ENCODE data around the gene IMPG2. TPM values are rescaled to one million over a fixed set of nuclear protein-coding genes. Genes with fewer than 3 reads are reported as not detected.

The IMPG2 gene
- total RNA-seq, 1 experiment from 2014 or later, result 0.04 TPM

DNA sequence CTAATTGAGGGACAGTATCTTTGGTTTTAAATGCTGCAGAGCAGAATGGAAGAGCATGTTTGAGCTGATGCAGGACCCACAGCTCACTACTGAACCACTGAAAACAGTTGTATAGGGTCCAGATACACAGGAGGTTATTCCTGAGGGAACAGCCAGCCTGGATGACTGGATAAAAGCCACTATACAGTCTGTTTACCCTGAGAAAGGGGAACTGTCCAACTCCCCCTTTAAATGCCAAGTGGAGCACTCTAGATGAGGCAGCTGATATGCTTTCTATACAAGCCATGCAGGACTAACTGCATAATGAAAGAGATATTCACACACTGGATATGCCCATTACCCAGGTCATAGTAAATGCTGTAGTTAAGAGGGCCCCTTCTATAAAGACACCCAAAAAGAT lies 138.6 kb downstream of the IMPG2 start:
- Mint-ChIP-seq H3K36me3 (no peaks in the 10 kb centered on the region), H3K4me3 (no peak overlapping the region), H3K4me1 (no peaks in the 10 kb centered on the region), H3K27me3 (ENCODE audit: low read depth) (no peaks in the 10 kb centered on the region), H3K27ac (no peak overlapping the region), H3K9me3 (no peaks in the 10 kb centered on the region)
- ATAC-seq (no peak), DNase-seq (ENCODE audit: low spot score) (no peak)
- ChIA-PET POLR2A (no interaction called here), CTCF (interaction anchor here (1.0 to 3.3 kb wide), 2 partner anchors 14 to 50 kb away, joined by 3 to 12 read pairs; no protein-coding TSS in a partner anchor)
- TF ChIP-seq, protein P1, sequence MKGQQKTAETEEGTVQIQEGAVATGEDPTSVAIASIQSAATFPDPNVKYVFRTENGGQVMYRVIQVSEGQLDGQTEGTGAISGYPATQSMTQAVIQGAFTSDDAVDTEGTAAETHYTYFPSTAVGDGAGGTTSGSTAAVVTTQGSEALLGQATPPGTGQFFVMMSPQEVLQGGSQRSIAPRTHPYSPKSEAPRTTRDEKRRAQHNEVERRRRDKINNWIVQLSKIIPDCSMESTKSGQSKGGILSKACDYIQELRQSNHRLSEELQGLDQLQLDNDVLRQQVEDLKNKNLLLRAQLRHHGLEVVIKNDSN (CRISPR knock-in tag; IDR thresholded peaks at IDR 0.05), result no peak
- TF ChIP-seq JAZF1 (CRISPR knock-in tag; IDR thresholded peaks at IDR 0.05) (no peak), HMGA2 (CRISPR knock-in tag; IDR thresholded peaks at IDR 0.05) (no peak), ZBTB43 (CRISPR knock-in tag; IDR thresholded peaks at IDR 0.05) (no peak)
- TF ChIP-seq, protein P2, sequence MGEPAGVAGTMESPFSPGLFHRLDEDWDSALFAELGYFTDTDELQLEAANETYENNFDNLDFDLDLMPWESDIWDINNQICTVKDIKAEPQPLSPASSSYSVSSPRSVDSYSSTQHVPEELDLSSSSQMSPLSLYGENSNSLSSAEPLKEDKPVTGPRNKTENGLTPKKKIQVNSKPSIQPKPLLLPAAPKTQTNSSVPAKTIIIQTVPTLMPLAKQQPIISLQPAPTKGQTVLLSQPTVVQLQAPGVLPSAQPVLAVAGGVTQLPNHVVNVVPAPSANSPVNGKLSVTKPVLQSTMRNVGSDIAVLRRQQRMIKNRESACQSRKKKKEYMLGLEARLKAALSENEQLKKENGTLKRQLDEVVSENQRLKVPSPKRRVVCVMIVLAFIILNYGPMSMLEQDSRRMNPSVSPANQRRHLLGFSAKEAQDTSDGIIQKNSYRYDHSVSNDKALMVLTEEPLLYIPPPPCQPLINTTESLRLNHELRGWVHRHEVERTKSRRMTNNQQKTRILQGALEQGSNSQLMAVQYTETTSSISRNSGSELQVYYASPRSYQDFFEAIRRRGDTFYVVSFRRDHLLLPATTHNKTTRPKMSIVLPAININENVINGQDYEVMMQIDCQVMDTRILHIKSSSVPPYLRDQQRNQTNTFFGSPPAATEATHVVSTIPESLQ (CRISPR knock-in tag; IDR thresholded peaks at IDR 0.05), result no peak

GRCh38 chr3:101179637-101180036 lies 140.7 kb downstream of the IMPG2 start:
- Mint-ChIP-seq H3K27ac (no peak overlapping the region), H3K9me3 (peaks cover 8% of the 10 kb centered on the region; the same call in 1 of the 2 replicates), H3K4me3 (no peak overlapping the region), H3K36me3 (no peaks in the 10 kb centered on the region), H3K27me3 (ENCODE audit: low read depth) (no peaks in the 10 kb centered on the region), H3K4me1 (no peaks in the 10 kb centered on the region)
- POLR2A ChIA-PET, result no interaction called here
- no peak for TF ChIP-seq NR3C1 (CRISPR knock-in tag; conservative IDR thresholded peaks at IDR 0.05; ENCODE audit: low read depth)
- TF ChIP-seq FOXP1 (CRISPR knock-in tag; IDR thresholded peaks at IDR 0.05; ENCODE audit: borderline replicate concordance), result no peak
- no peak for TF ChIP-seq RORB (CRISPR knock-in tag; IDR thresholded peaks at IDR 0.05)
- TF ChIP-seq E2F4 (CRISPR knock-in tag; IDR thresholded peaks at IDR 0.05; ENCODE audit: borderline replicate concordance, low read depth), result no peak
- no peak for ATAC-seq
- CTCF ChIA-PET, result interaction anchor here (3.3 kb wide), 1 partner anchor 16 kb away, joined by 12 read pairs; no protein-coding TSS in a partner anchor
- no peak for DNase-seq (ENCODE audit: low spot score)

DNA sequence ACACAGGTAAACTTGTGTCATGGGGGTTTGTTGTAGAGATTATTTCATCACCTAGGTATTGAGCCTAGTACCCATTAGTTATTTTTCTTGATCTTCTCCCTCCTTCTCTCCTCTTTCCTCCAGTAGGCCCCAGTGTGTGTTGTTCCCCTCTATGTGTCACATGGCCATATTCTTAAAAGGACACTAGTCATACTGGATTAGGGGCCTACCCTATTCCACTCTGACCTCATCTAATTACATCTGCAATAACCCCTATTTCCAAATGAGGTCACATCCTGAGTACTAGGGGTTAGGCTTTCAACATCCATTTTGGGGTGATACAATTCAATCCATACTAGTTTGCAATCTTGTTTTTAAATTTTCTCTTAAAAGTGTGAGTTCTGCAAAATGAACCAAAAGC lies 142.8 kb downstream of the IMPG2 start:
- Mint-ChIP-seq H3K27ac (no peak overlapping the region), H3K4me3 (no peak overlapping the region), H3K36me3 (no peaks in the 10 kb centered on the region), H3K4me1 (no peaks in the 10 kb centered on the region), H3K27me3 (ENCODE audit: low read depth) (no peaks in the 10 kb centered on the region), H3K9me3 (peaks cover 13% of the 10 kb centered on the region; the same call in 1 of the 2 replicates)
- DNase-seq (ENCODE audit: low spot score) (no peak), ATAC-seq (no peak)
- TF ChIP-seq TEAD4 (CRISPR knock-in tag; IDR thresholded peaks at IDR 0.05), result no peak
- TF ChIP-seq TP53 (CRISPR knock-in tag; IDR thresholded peaks at IDR 0.05), result no peak
- no peak for TF ChIP-seq MXD4 (CRISPR knock-in tag; IDR thresholded peaks at IDR 0.05; ENCODE audit: borderline replicate concordance)
- TF ChIP-seq HMGA2 (CRISPR knock-in tag; IDR thresholded peaks at IDR 0.05), result no peak
- TF ChIP-seq FOXP1 (CRISPR knock-in tag; IDR thresholded peaks at IDR 0.05; ENCODE audit: borderline replicate concordance), result no peak
- no peak for TF ChIP-seq PREB (CRISPR knock-in tag; IDR thresholded peaks at IDR 0.05; ENCODE audit: borderline replicate concordance)
- TF ChIP-seq, protein P3, sequence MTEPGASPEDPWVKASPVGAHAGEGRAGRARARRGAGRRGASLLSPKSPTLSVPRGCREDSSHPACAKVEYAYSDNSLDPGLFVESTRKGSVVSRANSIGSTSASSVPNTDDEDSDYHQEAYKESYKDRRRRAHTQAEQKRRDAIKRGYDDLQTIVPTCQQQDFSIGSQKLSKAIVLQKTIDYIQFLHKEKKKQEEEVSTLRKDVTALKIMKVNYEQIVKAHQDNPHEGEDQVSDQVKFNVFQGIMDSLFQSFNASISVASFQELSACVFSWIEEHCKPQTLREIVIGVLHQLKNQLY (CRISPR knock-in tag; IDR thresholded peaks at IDR 0.05), result no peak
- TF ChIP-seq GABPB1 (CRISPR knock-in tag; IDR thresholded peaks at IDR 0.05), result no peak
- TF ChIP-seq MYBL2 (CRISPR knock-in tag; IDR thresholded peaks at IDR 0.05), result no peak
- no peak for TF ChIP-seq OVOL2 (CRISPR knock-in tag; IDR thresholded peaks at IDR 0.05; ENCODE audit: borderline replicate concordance)
- TF ChIP-seq, protein P4, sequence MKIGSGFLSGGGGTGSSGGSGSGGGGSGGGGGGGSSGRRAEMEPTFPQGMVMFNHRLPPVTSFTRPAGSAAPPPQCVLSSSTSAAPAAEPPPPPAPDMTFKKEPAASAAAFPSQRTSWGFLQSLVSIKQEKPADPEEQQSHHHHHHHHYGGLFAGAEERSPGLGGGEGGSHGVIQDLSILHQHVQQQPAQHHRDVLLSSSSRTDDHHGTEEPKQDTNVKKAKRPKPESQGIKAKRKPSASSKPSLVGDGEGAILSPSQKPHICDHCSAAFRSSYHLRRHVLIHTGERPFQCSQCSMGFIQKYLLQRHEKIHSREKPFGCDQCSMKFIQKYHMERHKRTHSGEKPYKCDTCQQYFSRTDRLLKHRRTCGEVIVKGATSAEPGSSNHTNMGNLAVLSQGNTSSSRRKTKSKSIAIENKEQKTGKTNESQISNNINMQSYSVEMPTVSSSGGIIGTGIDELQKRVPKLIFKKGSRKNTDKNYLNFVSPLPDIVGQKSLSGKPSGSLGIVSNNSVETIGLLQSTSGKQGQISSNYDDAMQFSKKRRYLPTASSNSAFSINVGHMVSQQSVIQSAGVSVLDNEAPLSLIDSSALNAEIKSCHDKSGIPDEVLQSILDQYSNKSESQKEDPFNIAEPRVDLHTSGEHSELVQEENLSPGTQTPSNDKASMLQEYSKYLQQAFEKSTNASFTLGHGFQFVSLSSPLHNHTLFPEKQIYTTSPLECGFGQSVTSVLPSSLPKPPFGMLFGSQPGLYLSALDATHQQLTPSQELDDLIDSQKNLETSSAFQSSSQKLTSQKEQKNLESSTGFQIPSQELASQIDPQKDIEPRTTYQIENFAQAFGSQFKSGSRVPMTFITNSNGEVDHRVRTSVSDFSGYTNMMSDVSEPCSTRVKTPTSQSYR (CRISPR knock-in tag; IDR thresholded peaks at IDR 0.05), result no peak
- CTCF ChIA-PET, result no interaction called here
- POLR2A ChIA-PET, result no interaction called here
